ENCODE results near the gene LANCL3. TPM values are rescaled to one million over a fixed set of nuclear protein-coding genes. Genes with fewer than 3 reads are reported as not detected.

Gene LANCL3
- total RNA-seq, 1 donor, result 0.18 TPM

- no peak for TF ChIP-seq CTCF (IDR thresholded peaks at IDR 0.05; ENCODE audit: insufficient read depth, low read length)
- H3K4me3 ChIP-seq (ENCODE audit: low read depth, low read length), result no peak overlapping the region
- no peak for DNase-seq (ENCODE audit: low read depth)
Measured at GRCh38 chrX:37684426-37684825, 113.0 kb downstream of the LANCL3 start.

GRCh38 chrX:37684973-37685372, 113.5 kb downstream of the LANCL3 start:
- TF ChIP-seq CTCF (IDR thresholded peaks at IDR 0.05; ENCODE audit: insufficient read depth, low read length), result no peak
- no peak overlapping the region for H3K4me3 ChIP-seq (ENCODE audit: low read depth, low read length)
- no peak for DNase-seq (ENCODE audit: low read depth)

- peak within 1 kb of the TSS; percentile 42 for H3K4me3 ChIP-seq (ENCODE audit: low read depth, low read length)
- TF ChIP-seq CTCF (IDR thresholded peaks at IDR 0.05; ENCODE audit: insufficient read depth, low read length), result no peak
- DNase-seq (ENCODE audit: low read depth), result peak; percentile 6
Measured at GRCh38 chrX:37685381-37686359, 114.2 kb downstream of the LANCL3 start, which contains the start of gene XK. TSS of gene XK (plus strand) at chrX:37685791. CDS start at chrX:37685962, 171 bp downstream.

- no peak overlapping the region for H3K4me3 ChIP-seq (ENCODE audit: low read depth, low read length)
- DNase-seq (ENCODE audit: low read depth), result no peak
- TF ChIP-seq CTCF (IDR thresholded peaks at IDR 0.05; ENCODE audit: insufficient read depth, low read length), result no peak
Measured at GRCh38 chrX:37686369-37686995, 115.0 kb downstream of the LANCL3 start.

GRCh38 chrX:37686996-37687395, 115.5 kb downstream of the LANCL3 start:
- DNase-seq (ENCODE audit: low read depth), result no peak
- no peak overlapping the region for H3K4me3 ChIP-seq (ENCODE audit: low read depth, low read length)
- TF ChIP-seq CTCF (IDR thresholded peaks at IDR 0.05; ENCODE audit: insufficient read depth, low read length), result no peak

GRCh38 chrX:37690119-37690518, 118.7 kb downstream of the LANCL3 start:
- DNase-seq (ENCODE audit: low read depth), result no peak
- no peak overlapping the region for H3K4me3 ChIP-seq (ENCODE audit: low read depth, low read length)
- TF ChIP-seq CTCF (IDR thresholded peaks at IDR 0.05; ENCODE audit: insufficient read depth, low read length), result no peak

Data from fibroblast of the aortic adventitia (primary cell).